ENCODE measurements around the gene BNIP2. TPM values are rescaled to one million over a fixed set of nuclear protein-coding genes. Genes with fewer than 3 reads are reported as not detected.

BNIP2 gene
- total RNA-seq, 1 experiment from 2014 or later, result 43.5 TPM

GRCh38 chr15:59722037-59722436 lies 32.9 kb upstream of the BNIP2 start:
- H4K5ac ChIP-seq (ENCODE audit: insufficient read length, low read depth, low read length), result no peak overlapping the region
- no peak overlapping the region for H2BK15ac ChIP-seq (ENCODE audit: low read depth, low read length)
- H3K23ac ChIP-seq (ENCODE audit: insufficient read length, low read depth, low read length), result no peak overlapping the region
- no peaks in the 10 kb centered on the region for H3K36me3 Mint-ChIP-seq (ENCODE audit: insufficient read depth in 1 of 3, low read depth in 3 of 3)
- H3K79me2 ChIP-seq (ENCODE audit: insufficient read depth, low read length), result no peaks in the 10 kb centered on the region
- H3K23me2 ChIP-seq (ENCODE audit: insufficient read length, low read depth, low read length, poor library complexity, severe bottlenecking), result no peaks in the 10 kb centered on the region
- no peak overlapping the region for H3T11ph ChIP-seq (ENCODE audit: low read length)
- H2BK120ac ChIP-seq (ENCODE audit: low read depth, low read length, poor library complexity, severe bottlenecking), result no peak overlapping the region
- H4K91ac ChIP-seq (ENCODE audit: insufficient read length, low read depth, low read length), result no peak overlapping the region
- no peaks in the 10 kb centered on the region for H3K79me1 ChIP-seq (ENCODE audit: insufficient read depth, low read depth, low read length, poor library complexity, severe bottlenecking)
- H4K8ac ChIP-seq (replicated peaks; ENCODE audit: insufficient read length, low read depth, low read length), result no peak overlapping the region
- no peak overlapping the region for H3K27ac Mint-ChIP-seq
- H4K20me1 ChIP-seq (ENCODE audit: control insufficient read depth, insufficient read depth, insufficient read length), result no peaks in the 10 kb centered on the region
- no peaks in the 10 kb centered on the region for H3K9me3 ChIP-seq (ENCODE audit: control insufficient read depth, low read depth, low read length)
- no peak overlapping the region for H3K4ac ChIP-seq (ENCODE audit: low read depth, low read length)
- H3K4me3 Mint-ChIP-seq, result no peak overlapping the region
- no peak overlapping the region for H2AK5ac ChIP-seq (ENCODE audit: insufficient read length, low read length)
- H3K4me1 ChIP-seq (ENCODE audit: insufficient read depth, low read length), result no peaks in the 10 kb centered on the region
- TF ChIP-seq, protein P1, sequence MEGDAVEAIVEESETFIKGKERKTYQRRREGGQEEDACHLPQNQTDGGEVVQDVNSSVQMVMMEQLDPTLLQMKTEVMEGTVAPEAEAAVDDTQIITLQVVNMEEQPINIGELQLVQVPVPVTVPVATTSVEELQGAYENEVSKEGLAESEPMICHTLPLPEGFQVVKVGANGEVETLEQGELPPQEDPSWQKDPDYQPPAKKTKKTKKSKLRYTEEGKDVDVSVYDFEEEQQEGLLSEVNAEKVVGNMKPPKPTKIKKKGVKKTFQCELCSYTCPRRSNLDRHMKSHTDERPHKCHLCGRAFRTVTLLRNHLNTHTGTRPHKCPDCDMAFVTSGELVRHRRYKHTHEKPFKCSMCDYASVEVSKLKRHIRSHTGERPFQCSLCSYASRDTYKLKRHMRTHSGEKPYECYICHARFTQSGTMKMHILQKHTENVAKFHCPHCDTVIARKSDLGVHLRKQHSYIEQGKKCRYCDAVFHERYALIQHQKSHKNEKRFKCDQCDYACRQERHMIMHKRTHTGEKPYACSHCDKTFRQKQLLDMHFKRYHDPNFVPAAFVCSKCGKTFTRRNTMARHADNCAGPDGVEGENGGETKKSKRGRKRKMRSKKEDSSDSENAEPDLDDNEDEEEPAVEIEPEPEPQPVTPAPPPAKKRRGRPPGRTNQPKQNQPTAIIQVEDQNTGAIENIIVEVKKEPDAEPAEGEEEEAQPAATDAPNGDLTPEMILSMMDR (conservative IDR thresholded peaks at IDR 0.05), result no peak
- no peaks in the 10 kb centered on the region for H3K27me3 Mint-ChIP-seq (ENCODE audit: low read depth)
- no CpG with 5 or more reads among the region's 7 CpGs for WGBS (ENCODE audit: extremely low coverage, insufficient read length, low lambda C conversion rate)
- H3K9ac ChIP-seq (ENCODE audit: extremely low read depth, insufficient read length, low read length), result no peak overlapping the region
- H2BK20ac ChIP-seq (ENCODE audit: low read depth, low read length, poor library complexity, severe bottlenecking), result no peak overlapping the region
- no peak overlapping the region for H2BK12ac ChIP-seq (ENCODE audit: insufficient read length, low read depth, low read length)
- DNase-seq, result no peak
- no peaks in the 10 kb centered on the region for H3K9me3 Mint-ChIP-seq
- no peak overlapping the region for H3K4me2 ChIP-seq (ENCODE audit: insufficient read depth, insufficient read length, low read length)
- no peaks in the 10 kb centered on the region for H3K4me1 Mint-ChIP-seq
- H3K27me3 ChIP-seq (ENCODE audit: insufficient read depth, low read length), result no peaks in the 10 kb centered on the region
- H3K27ac ChIP-seq (ENCODE audit: insufficient read length, low read depth, low read length), result no peak overlapping the region
- H3K14ac ChIP-seq (ENCODE audit: insufficient read depth, low read length), result no peak overlapping the region
- no peak overlapping the region for H3K56ac ChIP-seq (ENCODE audit: insufficient read length, low read depth, low read length)
- no peak overlapping the region for H2BK5ac ChIP-seq (ENCODE audit: insufficient read length, low read length)
- no peak overlapping the region for H3K18ac ChIP-seq (ENCODE audit: insufficient read length, low read depth, low read length)
- H2AFZ ChIP-seq (ENCODE audit: low read length), result no peak overlapping the region
